Measurements from ENCODE around the gene ARHGAP40. TPM values are rescaled to one million over a fixed set of nuclear protein-coding genes. Genes with fewer than 3 reads are reported as not detected.
"Not testable (repeated sequence)": the region's sequence is repeated elsewhere in the genome, so short reads cannot be mapped to it uniquely, and the experiment has no call there.

The ARHGAP40 gene
- total RNA-seq, 3 donors from 2014 or later = not detected

- H3K4me1 Mint-ChIP-seq (ENCODE audit: low read depth); ATAC-seq; H3K4me3 Mint-ChIP-seq; H3K36me3 Mint-ChIP-seq (ENCODE audit: insufficient read depth); H3K9me3 Mint-ChIP-seq; DNase-seq: not testable (repeated sequence)
- H3K27me3 Mint-ChIP-seq (ENCODE audit: low read depth) = peaks cover 14% of the 10 kb centered on the region
Measured at GRCh38 chr20:38595886-38596285, 5.7 kb upstream of the ARHGAP40 start.

DNA sequence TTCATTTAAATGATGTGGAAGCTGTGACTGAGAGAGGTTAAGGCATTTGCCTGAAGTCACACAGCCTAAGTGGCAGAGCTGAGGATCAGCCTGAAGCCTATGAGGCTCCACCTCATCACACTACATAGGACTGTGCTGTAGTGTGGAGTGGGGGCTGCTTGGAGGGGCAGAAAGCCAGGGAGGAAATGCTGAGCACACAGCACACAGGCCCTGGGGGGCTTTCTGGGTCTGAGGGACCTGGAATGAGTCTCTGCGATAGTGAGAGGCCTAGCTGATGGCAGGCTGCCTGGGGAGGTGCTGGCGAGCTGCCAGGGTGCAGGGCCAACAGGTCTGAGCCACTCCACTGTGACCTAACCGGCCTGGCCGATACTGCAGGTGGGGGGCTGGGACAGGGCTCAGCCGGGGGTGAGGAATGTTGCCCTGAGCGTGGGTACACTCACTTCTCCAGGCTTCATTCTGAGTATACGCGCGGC lies 2.2 kb upstream of the ARHGAP40 start:
- ATAC-seq (no peak), DNase-seq (no peak)
- peaks cover 3% of the 10 kb centered on the region for H3K4me1 Mint-ChIP-seq (ENCODE audit: low read depth)
- H3K4me3 Mint-ChIP-seq = no peak overlapping the region
- H3K9me3 Mint-ChIP-seq = no peaks in the 10 kb centered on the region
- no peaks in the 10 kb centered on the region for H3K36me3 Mint-ChIP-seq (ENCODE audit: insufficient read depth)
- H3K27me3 Mint-ChIP-seq (ENCODE audit: low read depth) = peaks cover 41% of the 10 kb centered on the region

DNA sequence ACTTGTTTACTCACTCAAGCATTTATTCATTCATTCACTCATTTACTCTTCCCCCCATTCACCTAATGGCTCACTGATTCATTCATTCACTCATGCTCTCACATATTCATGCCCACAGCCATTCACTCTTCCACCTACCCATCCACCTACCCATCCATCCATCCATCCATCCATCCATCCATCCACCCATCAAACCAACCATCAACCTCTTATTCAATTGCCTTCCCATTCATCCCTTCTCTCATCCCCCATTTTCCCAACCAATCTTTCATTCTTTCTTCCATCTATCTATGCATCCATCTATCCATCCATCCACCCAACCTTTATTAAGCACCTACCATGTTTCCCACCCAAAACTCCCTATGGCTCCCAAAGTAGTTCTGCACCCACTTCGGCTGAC lies 1.6 kb upstream of the ARHGAP40 start:
- H3K27me3 Mint-ChIP-seq (ENCODE audit: low read depth) = peaks cover 44% of the 10 kb centered on the region
- H3K4me3 Mint-ChIP-seq = no peak overlapping the region
- H3K36me3 Mint-ChIP-seq (ENCODE audit: insufficient read depth) = no peaks in the 10 kb centered on the region
- H3K9me3 Mint-ChIP-seq = no peaks in the 10 kb centered on the region
- no peak for DNase-seq
- ATAC-seq = no peak
- peaks cover 3% of the 10 kb centered on the region for H3K4me1 Mint-ChIP-seq (ENCODE audit: low read depth)

DNA sequence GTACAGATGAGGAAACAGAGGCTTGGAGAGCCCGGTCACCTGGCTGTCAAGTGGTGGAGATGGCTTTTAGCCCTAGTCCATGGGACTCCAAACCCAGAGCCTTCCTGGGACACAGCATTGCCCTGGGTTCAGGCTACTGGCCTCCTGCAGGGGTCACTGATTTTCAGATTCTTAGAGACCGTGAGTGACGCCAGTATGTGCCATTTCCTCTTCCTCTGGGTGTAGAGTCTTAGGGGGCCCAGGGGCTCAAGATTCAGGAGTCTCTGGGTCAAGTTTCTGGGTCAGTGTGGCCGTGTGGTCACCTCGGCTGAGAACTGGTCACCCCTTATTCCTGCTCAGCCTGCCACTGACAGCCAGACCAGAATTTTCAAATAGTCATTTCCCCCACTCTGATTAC lies 574 bp downstream of the ARHGAP40 start:
- ATAC-seq (no peak), DNase-seq (no peak)
- no peaks in the 10 kb centered on the region for H3K9me3 Mint-ChIP-seq
- no peaks in the 10 kb centered on the region for H3K36me3 Mint-ChIP-seq (ENCODE audit: insufficient read depth)
- H3K4me1 Mint-ChIP-seq (ENCODE audit: low read depth) = peaks cover 3% of the 10 kb centered on the region
- H3K27me3 Mint-ChIP-seq (ENCODE audit: low read depth) = peaks cover 56% of the 10 kb centered on the region
- H3K4me3 Mint-ChIP-seq = no peak overlapping the region

GRCh38 chr20:38603286-38603685 lies 1.7 kb downstream of the ARHGAP40 start:
- ATAC-seq (no peak), DNase-seq (no peak)
- Mint-ChIP-seq H3K27me3 (ENCODE audit: low read depth) (peaks cover 58% of the 10 kb centered on the region), H3K9me3 (no peaks in the 10 kb centered on the region), H3K36me3 (ENCODE audit: insufficient read depth) (no peaks in the 10 kb centered on the region), H3K4me1 (ENCODE audit: low read depth) (peaks cover 3% of the 10 kb centered on the region), H3K4me3 (no peak overlapping the region)

DNA sequence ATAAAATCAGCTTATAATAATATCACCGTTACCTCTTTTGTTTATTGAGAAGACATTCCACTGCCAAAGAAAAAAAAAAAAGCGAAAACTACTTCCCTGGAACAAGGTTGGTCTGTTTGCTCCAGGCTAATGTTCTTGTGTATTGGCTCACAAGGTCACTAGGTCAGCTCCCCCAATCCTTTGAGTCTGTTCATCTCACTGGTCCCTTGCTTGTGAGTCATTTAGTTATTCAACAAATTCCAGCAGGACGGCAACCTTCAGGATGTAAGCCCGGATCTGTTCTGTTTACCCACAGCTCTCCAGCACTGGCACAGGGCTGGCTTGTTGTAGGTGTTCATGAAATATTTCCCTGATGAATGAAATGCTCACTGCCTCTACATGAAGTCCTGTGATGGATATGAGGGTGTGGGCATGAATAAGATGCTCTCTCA lies 3.3 kb downstream of the ARHGAP40 start:
- Mint-ChIP-seq H3K36me3 (ENCODE audit: insufficient read depth) (no peaks in the 10 kb centered on the region), H3K4me3 (no peak overlapping the region), H3K4me1 (ENCODE audit: low read depth) (peaks cover 3% of the 10 kb centered on the region), H3K9me3 (no peaks in the 10 kb centered on the region), H3K27me3 (ENCODE audit: low read depth) (peaks cover 58% of the 10 kb centered on the region)
- DNase-seq (no peak), ATAC-seq (no peak)

DNA sequence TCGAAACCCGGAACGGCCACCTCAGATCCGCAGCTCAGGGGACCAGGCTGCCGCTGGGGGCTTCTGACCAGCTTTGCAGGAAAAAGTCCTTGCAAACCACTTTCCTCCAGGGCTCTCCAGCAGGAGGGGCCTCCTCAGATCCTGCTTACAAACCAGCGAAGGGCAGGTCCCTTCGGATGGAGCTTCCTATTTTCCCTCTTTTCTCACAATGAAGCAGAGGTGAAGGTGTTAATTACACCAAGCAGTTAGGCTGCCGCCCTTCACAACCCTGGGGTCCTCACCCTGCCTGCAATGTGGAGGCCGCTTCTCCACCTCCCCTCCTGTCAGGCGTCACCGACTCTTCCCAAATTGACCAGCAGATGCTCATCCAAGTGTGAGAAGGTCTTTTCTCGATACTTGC lies 5.7 kb downstream of the ARHGAP40 start:
- Mint-ChIP-seq H3K4me3 (no peak overlapping the region), H3K4me1 (ENCODE audit: low read depth) (no peaks in the 10 kb centered on the region), H3K9me3 (no peaks in the 10 kb centered on the region), H3K36me3 (ENCODE audit: insufficient read depth) (no peaks in the 10 kb centered on the region), H3K27me3 (ENCODE audit: low read depth) (peaks cover 48% of the 10 kb centered on the region)
- no peak for DNase-seq
- no peak for ATAC-seq

GRCh38 chr20:38608188-38608587 lies 6.6 kb downstream of the ARHGAP40 start:
- Mint-ChIP-seq H3K36me3 (ENCODE audit: insufficient read depth) (no peaks in the 10 kb centered on the region), H3K4me3 (no peak overlapping the region), H3K9me3 (no peaks in the 10 kb centered on the region), H3K27me3 (ENCODE audit: low read depth) (peaks cover 45% of the 10 kb centered on the region), H3K4me1 (ENCODE audit: low read depth) (no peaks in the 10 kb centered on the region)
- ATAC-seq = no peak
- DNase-seq = no peak

DNA sequence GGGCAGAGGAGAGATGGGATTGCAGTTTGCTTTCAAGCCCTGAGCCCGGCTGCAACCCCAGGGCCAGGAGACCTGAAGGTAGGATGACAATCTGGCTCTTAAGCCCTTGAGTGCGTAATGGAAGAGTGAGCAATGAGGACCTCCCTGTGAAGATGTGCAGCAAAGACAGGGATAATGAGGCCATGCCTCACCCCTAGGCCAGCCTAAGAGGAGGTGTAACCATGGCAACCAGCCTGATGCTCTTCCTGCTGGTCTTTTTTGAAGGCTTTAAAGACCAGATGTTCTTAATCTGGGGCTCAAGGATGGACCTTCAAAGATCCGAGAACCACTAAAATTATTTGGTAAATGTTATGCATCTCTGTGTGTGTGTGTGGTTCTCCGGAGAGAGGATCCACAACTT lies 8.2 kb downstream of the ARHGAP40 start:
- no peaks in the 10 kb centered on the region for H3K36me3 Mint-ChIP-seq (ENCODE audit: insufficient read depth)
- no peaks in the 10 kb centered on the region for H3K9me3 Mint-ChIP-seq
- no peaks in the 10 kb centered on the region for H3K4me1 Mint-ChIP-seq (ENCODE audit: low read depth)
- ATAC-seq (no peak), DNase-seq (no peak)
- H3K4me3 Mint-ChIP-seq = no peak overlapping the region
- H3K27me3 Mint-ChIP-seq (ENCODE audit: low read depth) = peaks cover 34% of the 10 kb centered on the region

DNA sequence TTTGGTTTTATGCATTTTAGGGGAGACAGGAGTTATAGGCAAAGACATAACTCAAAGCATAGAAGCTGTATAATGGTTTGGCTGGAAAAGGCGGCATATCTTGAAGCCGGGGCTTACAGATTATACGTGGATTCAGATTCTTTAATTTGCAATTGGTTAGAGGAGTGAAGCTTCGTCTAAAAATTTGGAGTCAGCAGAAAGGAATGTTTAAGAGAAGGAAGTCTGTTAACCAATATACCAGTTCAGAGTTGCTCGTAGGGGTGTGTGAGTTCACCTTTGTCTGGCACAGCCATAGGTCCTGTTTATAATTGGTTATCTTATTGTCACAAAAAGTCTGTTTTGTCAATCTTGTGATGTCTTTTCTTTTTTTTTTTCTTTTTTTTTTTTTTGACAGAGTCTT lies 8.9 kb downstream of the ARHGAP40 start:
- H3K4me3 Mint-ChIP-seq = no peak overlapping the region
- no peaks in the 10 kb centered on the region for H3K4me1 Mint-ChIP-seq (ENCODE audit: low read depth)
- H3K36me3 Mint-ChIP-seq (ENCODE audit: insufficient read depth) = no peaks in the 10 kb centered on the region
- ATAC-seq (no peak), DNase-seq (no peak)
- H3K27me3 Mint-ChIP-seq (ENCODE audit: low read depth) = peaks cover 28% of the 10 kb centered on the region
- H3K9me3 Mint-ChIP-seq = no peaks in the 10 kb centered on the region

DNA sequence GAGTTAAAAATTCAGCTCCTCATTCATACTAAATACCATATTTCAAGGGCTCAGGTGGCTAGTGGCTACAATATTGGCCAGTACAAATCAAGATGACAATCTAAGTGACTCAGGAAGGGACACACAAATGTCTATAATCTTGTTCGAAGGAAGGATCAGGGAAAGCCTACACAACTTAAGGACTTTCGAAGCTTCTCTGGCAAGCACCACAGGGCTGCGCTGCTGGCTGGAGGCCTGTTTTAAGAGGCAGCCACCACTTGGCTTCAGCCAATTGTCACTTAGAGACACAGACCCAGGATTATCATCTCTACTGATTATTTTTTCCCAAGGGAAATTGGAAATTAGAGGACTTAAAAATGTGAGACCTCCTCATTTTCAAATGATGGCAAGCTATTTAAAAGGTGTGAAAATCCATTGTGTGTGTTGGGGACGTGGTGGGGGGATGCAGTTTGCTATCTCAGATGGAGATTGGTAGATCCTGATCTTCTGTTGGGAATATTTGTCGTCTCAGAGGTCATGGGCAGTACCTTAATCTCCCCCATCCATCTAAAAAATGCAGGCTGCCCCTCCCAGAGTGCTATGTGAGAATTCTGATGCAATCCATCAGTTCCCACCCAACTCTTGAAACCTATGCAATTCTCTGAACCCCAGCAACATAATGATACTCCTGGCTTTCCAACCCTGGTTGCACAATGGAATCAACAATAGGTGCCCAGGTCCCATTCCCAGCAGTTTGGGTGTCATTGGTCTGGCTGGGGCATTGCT lies 11.3 kb downstream of the ARHGAP40 start:
- H3K9me3 Mint-ChIP-seq = no peaks in the 10 kb centered on the region
- DNase-seq (no peak), ATAC-seq (no peak)
- no peaks in the 10 kb centered on the region for H3K4me1 Mint-ChIP-seq (ENCODE audit: low read depth)
- peaks cover 22% of the 10 kb centered on the region for H3K27me3 Mint-ChIP-seq (ENCODE audit: low read depth)
- no peaks in the 10 kb centered on the region for H3K36me3 Mint-ChIP-seq (ENCODE audit: insufficient read depth)
- no peak overlapping the region for H3K4me3 Mint-ChIP-seq

- peaks cover 29% of the 10 kb centered on the region for H3K27me3 Mint-ChIP-seq (ENCODE audit: low read depth)
- H3K36me3 Mint-ChIP-seq (ENCODE audit: insufficient read depth) = no peaks in the 10 kb centered on the region
- ATAC-seq (no peak), DNase-seq (no peak)
- no peaks in the 10 kb centered on the region for H3K4me1 Mint-ChIP-seq (ENCODE audit: low read depth)
- no peaks in the 10 kb centered on the region for H3K9me3 Mint-ChIP-seq
- H3K4me3 Mint-ChIP-seq = no peak overlapping the region
Measured at GRCh38 chr20:38615283-38615682, 13.7 kb downstream of the ARHGAP40 start.

GRCh38 chr20:38616457-38616856 lies 14.8 kb downstream of the ARHGAP40 start:
- Mint-ChIP-seq H3K27me3 (ENCODE audit: low read depth) (peaks cover 26% of the 10 kb centered on the region), H3K9me3 (no peaks in the 10 kb centered on the region), H3K36me3 (ENCODE audit: insufficient read depth) (no peaks in the 10 kb centered on the region), H3K4me3 (no peak overlapping the region), H3K4me1 (ENCODE audit: low read depth) (no peaks in the 10 kb centered on the region)
- ATAC-seq = no peak
- no peak for DNase-seq

GRCh38 chr20:38617011-38617829 lies 15.6 kb downstream of the ARHGAP40 start:
- Mint-ChIP-seq H3K4me3 (no peak overlapping the region), H3K9me3 (no peaks in the 10 kb centered on the region), H3K27me3 (ENCODE audit: low read depth) (peaks cover 26% of the 10 kb centered on the region), H3K4me1 (ENCODE audit: low read depth) (no peaks in the 10 kb centered on the region), H3K36me3 (ENCODE audit: insufficient read depth) (no peaks in the 10 kb centered on the region)
- DNase-seq (no peak), ATAC-seq (no peak)

DNA sequence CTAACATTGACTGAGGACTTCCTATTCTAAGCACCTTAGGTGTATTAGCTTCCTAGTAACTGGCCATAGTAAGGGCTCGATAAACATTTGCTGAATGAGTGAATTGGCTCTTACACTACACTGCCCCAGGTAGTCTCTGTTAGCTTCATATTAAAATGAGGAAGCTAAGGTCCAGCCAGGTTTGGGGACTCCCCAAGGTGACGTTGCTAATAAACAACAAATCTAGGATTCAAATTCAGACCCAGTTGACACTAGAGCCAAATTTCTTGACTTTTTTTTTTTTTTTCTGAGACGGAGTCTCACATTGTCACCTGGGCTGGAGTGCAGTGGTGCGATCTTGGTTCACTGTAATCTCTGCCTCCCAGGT lies 16.2 kb downstream of the ARHGAP40 start:
- H3K4me1 Mint-ChIP-seq (ENCODE audit: low read depth) = no peaks in the 10 kb centered on the region
- DNase-seq (no peak), ATAC-seq (no peak)
- H3K36me3 Mint-ChIP-seq (ENCODE audit: insufficient read depth) = no peaks in the 10 kb centered on the region
- H3K9me3 Mint-ChIP-seq = no peaks in the 10 kb centered on the region
- H3K27me3 Mint-ChIP-seq (ENCODE audit: low read depth) = peaks cover 24% of the 10 kb centered on the region
- H3K4me3 Mint-ChIP-seq = no peak overlapping the region
